ENCODE measurements around the gene CDY2A.
"Not testable (repeated sequence)": the region's sequence is repeated elsewhere in the genome, so short reads cannot be mapped to it uniquely, and the experiment has no call there.

Gene CDY2A

GRCh38 chrY:18025487-18025886, at the start of gene CDY2A:
Gene CDY2A (plus strand): TSS chrY:18025787. CDS start chrY:18026115, 328 bp downstream.
- FAIRE-seq, result not testable (repeated sequence)

GRCh38 chrY:17997586-17997985, 28.0 kb upstream of the CDY2A start:
- FAIRE-seq, result not testable (repeated sequence)

- FAIRE-seq, result not testable (repeated sequence)
Measured at GRCh38 chrY:17998266-17998665, 27.3 kb upstream of the CDY2A start.

- FAIRE-seq, result not testable (repeated sequence)
Measured at GRCh38 chrY:18023897-18024296, 1.7 kb upstream of the CDY2A start.

- not testable (repeated sequence) for FAIRE-seq
Measured at GRCh38 chrY:18028845-18029244, 3.3 kb downstream of the CDY2A start.

GRCh38 chrY:18030178-18030577, 4.6 kb downstream of the CDY2A start:
- FAIRE-seq, result not testable (repeated sequence)

GRCh38 chrY:18034100-18034814, 8.7 kb downstream of the CDY2A start:
- FAIRE-seq, result not testable (repeated sequence)

GRCh38 chrY:18034864-18035263, 9.3 kb downstream of the CDY2A start:
- not testable (repeated sequence) for FAIRE-seq

- FAIRE-seq, result not testable (repeated sequence)
Measured at GRCh38 chrY:18044990-18045389, 19.4 kb downstream of the CDY2A start.

GRCh38 chrY:18048149-18049040, 22.8 kb downstream of the CDY2A start:
- FAIRE-seq, result not testable (repeated sequence)

- not testable (repeated sequence) for FAIRE-seq
Measured at GRCh38 chrY:18049061-18049460, 23.5 kb downstream of the CDY2A start.

GRCh38 chrY:18056473-18056872, 30.9 kb downstream of the CDY2A start:
- not testable (repeated sequence) for FAIRE-seq

GRCh38 chrY:18073464-18073863, 47.9 kb downstream of the CDY2A start:
- FAIRE-seq, result not testable (repeated sequence)
